Hepatocyte (in vitro differentiated cells): ENCODE data around the gene CPTP. TPM values are rescaled to one million over a fixed set of nuclear protein-coding genes. Genes with fewer than 3 reads are reported as not detected.

Experiments
- DNase-seq: peaks from one replicate; pipeline ENCODE4 v3.0.0-alpha.2; 2016; ENCODE audit warnings: low spot score
- H2AFZ ChIP-seq: fragments of 200-600 bp; sonication (generic); 2 replicates; pipeline ENCODE4 v1.6.0; 2016; ENCODE audit warnings: antibody characterized with exemption, mild to moderate bottlenecking
- H3K27ac ChIP-seq: fragments of 200-600 bp; sonication (generic); 2 replicates; pipeline ENCODE4 v1.5.1; 2016; ENCODE audit warnings: mild to moderate bottlenecking
- H3K27me3 ChIP-seq: fragments of 200-600 bp; sonication (generic); 2 replicates; pipeline ENCODE4 v1.6.1; 2016
- H3K36me3 ChIP-seq: fragments of 200-600 bp; sonication (generic); replicated peaks from 2 replicates; pipeline ENCODE4 v1.5.1; 2016; ENCODE audit warnings: low read depth; ENCODE audit not compliant: insufficient read depth
- H3K4me1 ChIP-seq: fragments of 200-600 bp; sonication (generic); 2 replicates; pipeline ENCODE4 v1.5.1; 2016; ENCODE audit warnings: mild to moderate bottlenecking, moderate library complexity; ENCODE audit not compliant: insufficient read depth
- H3K4me2 ChIP-seq: fragments of 200-600 bp; sonication (generic); 2 replicates; pipeline ENCODE4 v1.6.0; 2016
- H3K4me3 ChIP-seq: fragments of 200-600 bp; sonication (generic); 2 replicates; pipeline ENCODE4 v1.5.1; 2016; ENCODE audit warnings: mild to moderate bottlenecking
- H3K79me2 ChIP-seq: fragments of 200-600 bp; sonication (generic); 2 replicates; pipeline ENCODE4 v1.6.0; 2017; ENCODE audit warnings: mild to moderate bottlenecking
- H3K9me2 ChIP-seq: fragments of 200-600 bp; sonication (generic); replicated peaks from 2 replicates; pipeline ENCODE4 v1.6.0; 2017; ENCODE audit warnings: mild to moderate bottlenecking; ENCODE audit not compliant: insufficient read depth
- H3K9me3 ChIP-seq: fragments of 200-600 bp; sonication (generic); 2 replicates; pipeline ENCODE4 v1.5.1; 2016; ENCODE audit warnings: low read depth, mild to moderate bottlenecking
- H4K20me1 ChIP-seq: fragments of 200-600 bp; sonication (generic); 2 replicates; pipeline ENCODE4 v1.6.0; 2016; ENCODE audit warnings: mild to moderate bottlenecking; ENCODE audit not compliant: insufficient read depth, poor library complexity, severe bottlenecking
- CTCF ChIP-seq: fragments of 200-600 bp; sonication (generic); IDR thresholded peaks from 2 replicates; pipeline ENCODE4 v1.5.1; 2016; ENCODE audit warnings: antibody characterized with exemption, mild to moderate bottlenecking; ENCODE audit not compliant: poor library complexity
- EZH2 ChIP-seq: fragments of 200-600 bp; sonication (generic); IDR thresholded peaks from 2 replicates; pipeline ENCODE4 v1.6.1; 2016; ENCODE audit warnings: antibody characterized with exemption, mild to moderate bottlenecking, borderline replicate concordance
- EZH2phosphoT487 ChIP-seq: fragments of 200-600 bp; sonication (generic); IDR thresholded peaks from one replicate; pipeline ENCODE4 v1.6.1; 2018; ENCODE audit warnings: antibody characterized with exemption, mild to moderate bottlenecking, low read depth, moderate library complexity; ENCODE audit not compliant: unreplicated experiment, severe bottlenecking
- WGBS: methylation state at CpG from one replicate; pipeline ENCODE4 v1.1.6; 2016; ENCODE audit warnings: low lambda C conversion rate; ENCODE audit errors: missing lambda C conversion rate; 5-methylcytosine and 5-hydroxymethylcytosine counted together
- polyA plus RNA-seq: library from polyadenylated mRNA; unstranded; fragments of >200 nt; fragmentation: Nextera tagmentation; extraction: Ambion mirVana; gene quantifications from 2 replicates; pipeline ENCODE4 v1.2.1, GENCODE V29; 2016
- total RNA-seq: library from RNA; depleted of rRNA; stranded (reverse); fragments of >200 nt; gene quantifications from 2 replicates; pipeline ENCODE4 v1.2.3, GENCODE V29; 2014

The CPTP gene
- total and polyA plus RNA-seq, 2 experiments from 2014 or later = 12.8 to 45.6 TPM

- no peak for TF ChIP-seq EZH2
- no peak for TF ChIP-seq CTCF
- TF ChIP-seq EZH2phosphoT487 = no peak
- Histone ChIP-seq H3K36me3 (no peaks in the 10 kb centered on the region), H2AFZ (no peak overlapping the region)
Measured at GRCh38 chr1:1282998-1283397, 41.6 kb upstream of the CPTP start.

GRCh38 chr1:1283821-1284220 lies 40.8 kb upstream of the CPTP start:
- 46% methylated on average over 8 of the region's 9 CpGs for WGBS
- no peaks in the 10 kb centered on the region for H3K9me2 ChIP-seq
- no peaks in the 10 kb centered on the region for H4K20me1 ChIP-seq
- no peaks in the 10 kb centered on the region for H3K36me3 ChIP-seq
- no peak overlapping the region for H3K4me3 ChIP-seq
- no peaks in the 10 kb centered on the region for H3K9me3 ChIP-seq
- DNase-seq = no peak
- TF ChIP-seq EZH2phosphoT487 = no peak
- TF ChIP-seq EZH2 = no peak
- TF ChIP-seq CTCF = no peak
- no peak overlapping the region for H2AFZ ChIP-seq
- H3K79me2 ChIP-seq = no peaks in the 10 kb centered on the region
- no peak overlapping the region for H3K27ac ChIP-seq
- H3K4me2 ChIP-seq = no peak overlapping the region
- H3K27me3 ChIP-seq = no peaks in the 10 kb centered on the region
- no peaks in the 10 kb centered on the region for H3K4me1 ChIP-seq

More at GRCh38 chr1:1282998-1283397, 41.6 kb upstream of the CPTP start:
- Histone ChIP-seq H3K79me2 (no peaks in the 10 kb centered on the region), H3K9me3 (no peaks in the 10 kb centered on the region), H3K9me2 (no peaks in the 10 kb centered on the region), H3K4me1 (no peaks in the 10 kb centered on the region), H3K27me3 (no peaks in the 10 kb centered on the region), H3K4me2 (no peak overlapping the region), H4K20me1 (no peaks in the 10 kb centered on the region), H3K4me3 (no peak overlapping the region), H3K27ac (no peak overlapping the region)
- 92% methylated on average over 14 of the region's 14 CpGs for WGBS
- no peak for DNase-seq

- TF ChIP-seq EZH2 (no peak), EZH2phosphoT487 (no peak)
- WGBS = 90% methylated on average over 27 of the region's 32 CpGs
- Histone ChIP-seq H3K27me3 (no peaks in the 10 kb centered on the region), H3K9me3 (no peaks in the 10 kb centered on the region), H3K27ac (no peak overlapping the region), H3K9me2 (no peaks in the 10 kb centered on the region), H3K79me2 (no peaks in the 10 kb centered on the region), H2AFZ (no peak overlapping the region), H3K36me3 (no peaks in the 10 kb centered on the region), H4K20me1 (no peaks in the 10 kb centered on the region), H3K4me3 (no peak overlapping the region), H3K4me1 (no peaks in the 10 kb centered on the region), H3K4me2 (no peak overlapping the region)
- DNase-seq = no peak
Measured at GRCh38 chr1:1284221-1285101, 40.1 kb upstream of the CPTP start.

GRCh38 chr1:1285102-1285571 lies 39.5 kb upstream of the CPTP start:
- Histone ChIP-seq H3K9me3 (no peaks in the 10 kb centered on the region), H3K36me3 (no peaks in the 10 kb centered on the region), H3K4me1 (no peaks in the 10 kb centered on the region), H3K27me3 (no peaks in the 10 kb centered on the region), H3K9me2 (no peaks in the 10 kb centered on the region), H3K27ac (no peak overlapping the region), H3K4me3 (no peak overlapping the region), H2AFZ (no peak overlapping the region), H4K20me1 (no peaks in the 10 kb centered on the region), H3K4me2 (no peak overlapping the region), H3K79me2 (no peaks in the 10 kb centered on the region)
- WGBS = 88% methylated on average over 18 of the region's 22 CpGs
- no peak for TF ChIP-seq CTCF
- TF ChIP-seq EZH2 = no peak
- TF ChIP-seq EZH2phosphoT487 = no peak
- no peak for DNase-seq
